Right cardiac atrium (tissue), 5 donors: ENCODE results near the gene PARP6. TPM values are rescaled to one million over a fixed set of nuclear protein-coding genes. Genes with fewer than 3 reads are reported as not detected.

ENCODE experiments used
- ATAC-seq, 2 donors: fragments of 200-7000 bp; cut with Tn5 transposase; one replicate each; pipeline versions ENCODE4 v1.8.0 to v1.9.1; 2020; ENCODE audit warnings: moderate library complexity in 2 of 2, mild to moderate bottlenecking in 1 of 2
- DNase-seq, 3 donors: peaks; one replicate each; pipeline ENCODE4 v3.0.0-alpha.2; 2020
- H3K27ac ChIP-seq: one replicate; pipeline ENCODE4 v1.5.1; 2013; ENCODE audit warnings: mild to moderate bottlenecking, low read length, control low read depth, moderate library complexity
- H3K27me3 ChIP-seq: one replicate; pipeline ENCODE4 v1.6.1; 2013; ENCODE audit not compliant: control insufficient read depth, insufficient read depth
- H3K4me1 ChIP-seq: one replicate; pipeline ENCODE4 v1.6.1; 2013; ENCODE audit warnings: low read length; ENCODE audit not compliant: control insufficient read depth, insufficient read depth
- H3K4me3 ChIP-seq: one replicate; pipeline ENCODE4 v1.5.1; 2013; ENCODE audit warnings: low read length, control low read depth
- H3K9me3 ChIP-seq: one replicate; pipeline ENCODE4 v1.6.1; 2013; ENCODE audit warnings: low read length; ENCODE audit not compliant: control insufficient read depth
- WGBS: extraction: QIAGEN DNeasy Blood & Tissue Kit; methylation state at CpG from one replicate; pipeline ENCODE4 v1.1.7; 2013; 5-methylcytosine and 5-hydroxymethylcytosine counted together
- intact Hi-C, 4 donors: fragments of 100-400 bp; cut with DNase I; formaldehyde crosslinking; loops; one replicate each; pipeline versions ENCODE4 v1.11.0 to v1.14.0; 2022 to 2023
- polyA plus RNA-seq: library from polyadenylated mRNA; stranded (reverse); fragments of 200-250 nt; gene quantifications from one replicate; pipeline ENCODE4 v1.2.3, GENCODE V29; 2013
- total RNA-seq, 4 donors: library from RNA; stranded (reverse); fragmentation: NEBNext Ultra II Directional; extraction: Animal tissue kit (Norgen Biotek cat#: 25700); gene quantifications; one replicate each; pipeline ENCODE4 v1.2.1, GENCODE V29; 2021
- donor health status: healthy with polysubstance abuse.
- donor health status: DM: no; HTN: yes; CAD: no.
- donor health status: DM: no; HTN: no; CAD: no.
- donor health status: DM: no; HTN: yes; CAD: no; lungs with severe emphysema.
- donor health status: DM: yes; HTN: yes; CAD: no.

PARP6 gene
- total and polyA plus RNA-seq, 5 donors = 34.5 to 53.6 (median 43.7) TPM

- no peaks in the 10 kb centered on the region for H3K4me1 ChIP-seq
- WGBS = 61% methylated on average over 10 of the region's 10 CpGs
- no peak overlapping the region for H3K27ac ChIP-seq
- DNase-seq (peak; percentile 27 to 58 (median 49)), ATAC-seq (peak in 1 of 2 donors; percentile 52)
- H3K4me3 ChIP-seq = no peak overlapping the region
- H3K9me3 ChIP-seq = no peaks in the 10 kb centered on the region
- intact Hi-C loops = no loop called here
- H3K27me3 ChIP-seq = no peaks in the 10 kb centered on the region
Observed at GRCh38 chr15:72306211-72306785, 33.9 kb upstream of the PARP6 start.

DNA sequence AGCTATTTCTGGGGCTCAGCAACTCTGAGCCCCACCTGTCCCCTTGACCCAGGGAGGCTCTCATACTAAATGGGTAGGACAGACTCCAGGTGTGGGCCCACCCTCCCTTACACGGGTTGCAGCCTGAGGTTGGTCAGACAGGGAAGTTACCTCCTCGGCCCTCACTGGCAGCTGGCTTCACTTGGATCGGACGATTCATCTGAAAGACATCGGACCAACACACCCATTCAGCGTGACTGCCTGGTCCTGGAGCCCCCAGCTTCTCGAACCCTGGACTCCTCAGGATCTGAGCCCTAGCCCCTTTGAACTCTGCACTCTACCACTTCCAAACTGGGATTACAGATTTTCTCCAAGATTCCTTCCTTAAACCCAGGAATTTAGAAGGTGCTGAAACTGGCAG is 32.2 kb upstream of the PARP6 start:
- Histone ChIP-seq H3K27ac (no peak overlapping the region), H3K4me1 (no peaks in the 10 kb centered on the region), H3K4me3 (no peak overlapping the region), H3K9me3 (no peaks in the 10 kb centered on the region), H3K27me3 (no peaks in the 10 kb centered on the region)
- 90% methylated on average over 7 of the region's 7 CpGs for WGBS
- ATAC-seq = no peak
- no peak for DNase-seq
- intact Hi-C loops = no loop called here

DNA sequence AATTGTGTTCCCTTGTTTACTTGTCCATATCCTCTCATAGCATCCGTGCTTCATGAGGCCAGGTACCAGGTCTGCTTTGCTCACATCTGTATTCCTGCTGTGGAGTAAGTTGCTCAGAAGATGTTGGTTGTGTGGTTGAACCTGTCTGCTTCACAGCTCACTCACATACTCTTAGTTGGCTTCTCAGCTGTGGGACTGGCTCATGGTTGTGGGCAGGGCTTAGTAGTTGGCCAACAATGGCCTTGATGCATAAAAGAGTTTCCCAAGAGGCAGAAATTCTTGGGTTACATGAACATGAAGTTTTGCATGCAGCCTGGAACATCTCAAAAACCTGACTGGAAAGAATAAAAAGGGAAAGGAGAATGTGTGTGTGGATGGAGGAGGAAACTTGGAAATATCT is 30.6 kb upstream of the PARP6 start:
- Histone ChIP-seq H3K27me3 (no peaks in the 10 kb centered on the region), H3K4me1 (no peaks in the 10 kb centered on the region), H3K4me3 (no peak overlapping the region), H3K27ac (no peak overlapping the region), H3K9me3 (no peaks in the 10 kb centered on the region)
- WGBS = 57% methylated on average over 1 of the region's 1 CpG
- DNase-seq (no peak), ATAC-seq (no peak)
- intact Hi-C loops = no loop called here

- H3K4me1 ChIP-seq = no peaks in the 10 kb centered on the region
- no peaks in the 10 kb centered on the region for H3K9me3 ChIP-seq
- H3K27me3 ChIP-seq = no peaks in the 10 kb centered on the region
- intact Hi-C loops = no loop called here
- no peak overlapping the region for H3K27ac ChIP-seq
- ATAC-seq (peak in 1 of 2 donors; percentile 8), DNase-seq (peak in 1 of 3 donors; percentile 54)
- WGBS = 87% methylated on average over 52 of the region's 52 CpGs
- no peak overlapping the region for H3K4me3 ChIP-seq
Observed at GRCh38 chr15:72289597-72290325, 17.4 kb upstream of the PARP6 start.

DNA sequence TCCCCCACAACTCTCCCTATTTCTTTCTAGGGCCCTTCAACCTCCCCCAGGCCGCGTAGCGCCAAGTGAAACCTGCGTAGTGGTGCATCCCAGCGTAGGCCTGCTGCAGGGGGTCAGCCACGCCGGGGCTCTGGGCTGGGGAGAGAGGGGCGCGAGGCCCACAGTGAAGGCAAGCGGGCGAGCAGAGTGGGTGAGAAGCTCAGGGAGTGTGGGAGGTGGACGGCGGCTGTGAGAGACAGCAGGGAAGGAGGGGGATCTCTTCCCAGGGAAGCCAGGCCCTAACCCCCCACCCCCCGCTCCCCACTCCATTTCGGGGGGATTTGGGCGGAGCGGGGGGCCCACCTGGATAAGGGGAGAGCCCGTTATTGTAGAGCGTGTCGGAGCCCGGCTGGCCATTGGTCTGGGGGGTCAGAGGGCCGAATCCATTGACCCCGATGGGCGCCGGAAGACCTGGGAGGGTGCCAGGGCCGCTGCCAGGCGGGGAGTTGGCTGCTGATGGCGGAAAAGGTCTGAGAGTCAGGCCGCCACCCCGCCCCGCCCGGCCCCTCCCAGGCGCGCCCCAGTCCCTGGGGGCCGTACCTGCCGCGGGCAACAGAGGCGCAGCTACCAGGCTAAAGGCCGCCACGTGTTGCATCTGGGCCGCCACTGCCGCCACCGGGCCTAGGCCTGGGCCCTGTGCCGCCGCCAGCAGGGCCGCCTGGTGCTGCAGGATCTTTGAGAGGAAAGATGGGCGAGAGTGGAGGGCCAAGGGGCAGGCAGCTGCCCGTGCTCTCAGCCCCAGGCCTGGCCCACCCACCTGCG is 16.6 kb upstream of the PARP6 start:
- Histone ChIP-seq H3K4me3 (no peak overlapping the region), H3K4me1 (no peaks in the 10 kb centered on the region), H3K27ac (no peak overlapping the region), H3K9me3 (no peaks in the 10 kb centered on the region), H3K27me3 (no peaks in the 10 kb centered on the region)
- DNase-seq (peak in 1 of 3 donors; percentile 55), ATAC-seq (peak; percentile 14 to 17)
- intact Hi-C loops = no loop called here
- WGBS = 92% methylated on average over 49 of the region's 49 CpGs

- intact Hi-C loops = no loop called here
- no peaks in the 10 kb centered on the region for H3K27me3 ChIP-seq
- H3K27ac ChIP-seq = no peak overlapping the region
- no peaks in the 10 kb centered on the region for H3K4me1 ChIP-seq
- no peaks in the 10 kb centered on the region for H3K9me3 ChIP-seq
- WGBS = 68% methylated on average over 10 of the region's 10 CpGs
- ATAC-seq (peak in 1 of 2 donors; percentile 35), DNase-seq (peak; percentile 21 to 63 (median 58))
- no peak overlapping the region for H3K4me3 ChIP-seq
Observed at GRCh38 chr15:72285927-72286516, 13.7 kb upstream of the PARP6 start.

GRCh38 chr15:72285402-72285801 is 13.0 kb upstream of the PARP6 start:
- H3K9me3 ChIP-seq = no peaks in the 10 kb centered on the region
- ATAC-seq (no peak), DNase-seq (no peak)
- peaks cover under 1% of the 10 kb centered on the region for H3K4me1 ChIP-seq
- H3K4me3 ChIP-seq = no peak overlapping the region
- H3K27ac ChIP-seq = no peak overlapping the region
- H3K27me3 ChIP-seq = no peaks in the 10 kb centered on the region
- WGBS = 49% methylated on average over 3 of the region's 3 CpGs
- intact Hi-C loops = no loop called here

- H3K9me3 ChIP-seq = no peaks in the 10 kb centered on the region
- DNase-seq (no peak), ATAC-seq (no peak)
- 87% methylated on average over 1 of the region's 1 CpG for WGBS
- no peak overlapping the region for H3K4me3 ChIP-seq
- H3K27ac ChIP-seq = no peak overlapping the region
- no peaks in the 10 kb centered on the region for H3K27me3 ChIP-seq
- peaks cover 2% of the 10 kb centered on the region for H3K4me1 ChIP-seq
- intact Hi-C loops = no loop called here
Observed at GRCh38 chr15:72284781-72285180, 12.4 kb upstream of the PARP6 start.

- H3K27me3 ChIP-seq = no peaks in the 10 kb centered on the region
- no peaks in the 10 kb centered on the region for H3K9me3 ChIP-seq
- no peak for DNase-seq
- intact Hi-C loops = no loop called here
- H3K27ac ChIP-seq = no peak overlapping the region
- H3K4me3 ChIP-seq = no peak overlapping the region
- H3K4me1 ChIP-seq = peaks cover 2% of the 10 kb centered on the region
- 88% methylated on average over 3 of the region's 3 CpGs for WGBS
- ATAC-seq = no peak
Observed at GRCh38 chr15:72281713-72282112, 9.4 kb upstream of the PARP6 start.

DNA sequence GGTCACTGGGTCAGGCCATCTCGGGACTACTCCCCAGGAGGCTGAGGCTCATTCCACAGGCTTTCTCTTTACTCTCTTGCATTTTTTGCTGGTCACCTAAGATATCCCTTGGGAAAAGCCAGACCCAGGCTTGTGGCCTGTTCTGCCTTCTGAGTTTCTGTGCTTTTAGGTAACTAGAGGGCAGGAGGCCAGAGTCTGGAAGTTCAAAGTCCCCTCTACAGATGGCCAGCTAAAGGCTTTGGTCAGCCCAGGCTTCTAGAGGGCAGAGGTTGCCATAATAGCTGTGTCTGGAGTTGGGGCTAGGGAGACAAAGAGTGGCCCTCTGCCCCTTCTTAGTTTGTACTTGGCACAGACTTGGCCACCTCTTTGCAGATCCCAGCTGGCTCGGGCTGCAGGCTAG is 8.4 kb upstream of the PARP6 start:
- WGBS = 65% methylated on average over 2 of the region's 2 CpGs

GRCh38 chr15:72278737-72279136 is 6.4 kb upstream of the PARP6 start:
- Histone ChIP-seq H3K9me3 (no peaks in the 10 kb centered on the region), H3K4me1 (peaks cover 2% of the 10 kb centered on the region), H3K4me3 (no peak overlapping the region), H3K27ac (no peak overlapping the region), H3K27me3 (no peaks in the 10 kb centered on the region)
- intact Hi-C loops = loop anchor here in 1 of 4 donors (10.0 kb wide), 1 partner anchor 74 kb away; no protein-coding TSS in a partner anchor
- DNase-seq (no peak), ATAC-seq (no peak)
- 81% methylated on average over 1 of the region's 1 CpG for WGBS

More for the DNA sequence above, 8.4 kb upstream of the PARP6 start:
- H3K4me3 ChIP-seq = no peak overlapping the region
- H3K9me3 ChIP-seq = no peaks in the 10 kb centered on the region
- DNase-seq = no peak
- peaks cover 2% of the 10 kb centered on the region for H3K4me1 ChIP-seq
- no peaks in the 10 kb centered on the region for H3K27me3 ChIP-seq
- H3K27ac ChIP-seq = no peak overlapping the region
- no peak for ATAC-seq
- intact Hi-C loops = no loop called here
